Skeletal muscle tissue (tissue), 4 donors: ENCODE measurements around the gene CEP128. TPM values are rescaled to one million over a fixed set of nuclear protein-coding genes. Genes with fewer than 3 reads are reported as not detected.

ENCODE experiments used
- H3K27ac ChIP-seq: one replicate; pipeline ENCODE4 v1.7.0; 2013; ENCODE audit warnings: mild to moderate bottlenecking, low read depth, low read length, inconsistent platforms
- H3K27me3 ChIP-seq, 3 donors: one replicate each; pipeline ENCODE4 v1.7.0; 2013; ENCODE audit warnings: low read length in 3 of 3; ENCODE audit not compliant: control insufficient read depth in 3 of 3, insufficient read depth in 3 of 3
- H3K36me3 ChIP-seq, 3 donors: one replicate each; pipeline ENCODE4 v1.7.0; 2013; ENCODE audit warnings: low read length in 3 of 3; ENCODE audit not compliant: control insufficient read depth in 3 of 3, insufficient read depth in 3 of 3
- H3K4me1 ChIP-seq, 3 donors: one replicate each; pipeline ENCODE4 v1.7.0; 2013; ENCODE audit warnings: low read length in 3 of 3, mild to moderate bottlenecking in 3 of 3; ENCODE audit not compliant: control insufficient read depth in 3 of 3, insufficient read depth in 3 of 3
- H3K4me3 ChIP-seq, 3 donors: one replicate each; pipeline ENCODE4 v1.7.0; 2013; ENCODE audit warnings: low read length in 3 of 3
- H3K9ac ChIP-seq, 3 donors: one replicate each; pipeline ENCODE4 v1.7.0; 2013; ENCODE audit warnings: low read length in 3 of 3, mild to moderate bottlenecking in 3 of 3, moderate library complexity in 2 of 3, low read depth in 1 of 3
- H3K9me3 ChIP-seq, 3 donors: one replicate each; pipeline ENCODE4 v1.7.0; 2013; ENCODE audit warnings: low read length in 3 of 3; ENCODE audit not compliant: control insufficient read depth in 3 of 3
- total RNA-seq: library from RNA; depleted of rRNA; stranded (reverse); fragments of >200 nt; gene quantifications from one replicate; pipeline ENCODE4 v1.2.3, GENCODE V29; 2014
- donor health status: Osteomylitis.

The CEP128 gene
- total RNA-seq, 1 donor from 2014 or later, result 6.8 TPM

DNA sequence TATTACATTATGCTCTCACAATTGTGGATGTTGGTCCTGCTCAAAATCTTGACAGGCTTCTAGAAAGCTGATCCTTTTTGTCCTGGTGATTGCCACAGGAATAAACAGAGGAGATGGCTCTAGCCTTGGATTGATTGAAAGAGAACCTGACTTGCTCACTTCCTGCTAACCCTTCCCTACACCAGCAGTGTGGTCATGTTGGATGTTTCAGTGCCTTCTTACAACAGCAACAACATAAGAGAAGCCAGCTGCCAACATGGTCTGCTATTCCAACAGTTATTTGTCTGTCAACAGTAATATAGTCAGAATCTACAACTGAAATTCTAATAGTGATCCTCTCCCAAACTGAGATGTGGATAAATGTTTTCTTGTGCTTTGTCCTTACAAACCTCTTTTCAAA is 418.6 kb downstream of the CEP128 start:
- Histone ChIP-seq H3K36me3 (no peaks in the 10 kb centered on the region), H3K4me3 (no peak overlapping the region), H3K9ac (no peak overlapping the region), H3K27ac (no peak overlapping the region), H3K9me3 (no peaks in the 10 kb centered on the region), H3K27me3 (no peaks in the 10 kb centered on the region), H3K4me1 (no peaks in the 10 kb centered on the region)

DNA sequence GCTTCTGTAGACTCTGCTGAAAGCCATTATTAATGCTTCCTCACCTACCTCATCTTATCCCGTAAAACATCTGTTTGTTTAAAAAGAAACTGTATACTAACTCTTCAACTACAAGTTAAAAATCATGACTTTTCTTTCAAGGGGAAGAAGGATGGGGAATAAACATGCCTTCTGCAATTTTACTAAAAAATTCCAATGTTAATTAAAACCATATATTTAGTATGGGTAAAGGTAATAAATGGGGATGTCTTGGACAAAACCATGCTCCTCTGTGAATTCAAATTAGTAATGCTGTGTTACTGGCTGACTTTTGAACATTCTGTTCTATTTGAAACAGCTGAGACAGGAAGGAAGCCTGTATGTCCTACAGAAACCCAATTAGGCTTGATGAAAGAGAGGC is 419.1 kb downstream of the CEP128 start:
- Histone ChIP-seq H3K36me3 (peaks cover 0 to 2% (median 0%) of the 10 kb centered on the region in 3 donors), H3K9me3 (no peaks in the 10 kb centered on the region), H3K27ac (no peak overlapping the region), H3K4me1 (no peaks in the 10 kb centered on the region), H3K9ac (no peak overlapping the region), H3K27me3 (no peaks in the 10 kb centered on the region), H3K4me3 (no peak overlapping the region)

DNA sequence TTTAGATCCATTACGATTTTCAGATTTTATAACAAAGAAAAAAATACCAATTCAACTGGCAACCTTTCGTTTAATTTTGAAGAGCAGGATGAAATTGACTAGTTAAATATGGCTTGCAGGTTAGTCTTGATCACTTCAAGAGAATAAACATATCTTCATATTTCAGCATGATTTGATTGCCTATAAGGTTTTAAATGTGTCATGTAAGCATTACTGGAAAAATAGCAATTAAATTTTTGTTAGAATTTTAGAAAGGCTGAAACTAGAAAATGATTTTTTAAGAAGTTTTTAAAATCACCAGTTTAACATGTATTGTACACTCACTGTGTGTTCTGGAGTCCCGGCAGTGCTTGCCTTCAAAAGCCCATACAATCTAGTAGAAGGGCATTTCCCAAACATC is 420.1 kb downstream of the CEP128 start:
- no peak overlapping the region for H3K4me3 ChIP-seq
- no peaks in the 10 kb centered on the region for H3K27me3 ChIP-seq
- H3K9ac ChIP-seq, result no peak overlapping the region
- no peak overlapping the region for H3K27ac ChIP-seq
- H3K9me3 ChIP-seq, result no peaks in the 10 kb centered on the region
- H3K36me3 ChIP-seq, result peaks cover 0 to 2% (median 0%) of the 10 kb centered on the region in 3 donors
- no peaks in the 10 kb centered on the region for H3K4me1 ChIP-seq

DNA sequence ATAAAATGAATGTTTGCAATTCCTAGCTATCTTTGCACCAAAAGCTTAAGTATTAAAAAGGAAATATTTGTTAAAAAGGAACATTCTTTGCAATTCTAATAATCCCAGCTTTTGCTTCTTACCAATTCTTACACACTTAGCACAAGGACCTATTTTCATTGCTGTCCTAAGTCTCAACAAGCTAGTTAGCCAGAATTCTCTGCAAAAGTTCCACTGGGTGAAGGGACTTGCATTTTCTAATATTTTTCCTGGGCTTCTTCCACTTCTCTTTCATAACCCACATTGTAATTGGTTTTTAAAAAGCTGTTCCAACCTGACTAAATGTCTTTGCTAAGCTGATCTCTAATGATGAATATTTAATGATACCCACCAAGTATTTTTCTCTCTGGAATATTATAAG is 422.5 kb downstream of the CEP128 start:
- H3K4me3 ChIP-seq, result no peak overlapping the region
- H3K4me1 ChIP-seq, result no peaks in the 10 kb centered on the region
- H3K9me3 ChIP-seq, result no peaks in the 10 kb centered on the region
- no peak overlapping the region for H3K9ac ChIP-seq
- H3K27me3 ChIP-seq, result no peaks in the 10 kb centered on the region
- peaks cover 0 to 8% (median 5%) of the 10 kb centered on the region in 3 donors for H3K36me3 ChIP-seq
- H3K27ac ChIP-seq, result no peak overlapping the region

DNA sequence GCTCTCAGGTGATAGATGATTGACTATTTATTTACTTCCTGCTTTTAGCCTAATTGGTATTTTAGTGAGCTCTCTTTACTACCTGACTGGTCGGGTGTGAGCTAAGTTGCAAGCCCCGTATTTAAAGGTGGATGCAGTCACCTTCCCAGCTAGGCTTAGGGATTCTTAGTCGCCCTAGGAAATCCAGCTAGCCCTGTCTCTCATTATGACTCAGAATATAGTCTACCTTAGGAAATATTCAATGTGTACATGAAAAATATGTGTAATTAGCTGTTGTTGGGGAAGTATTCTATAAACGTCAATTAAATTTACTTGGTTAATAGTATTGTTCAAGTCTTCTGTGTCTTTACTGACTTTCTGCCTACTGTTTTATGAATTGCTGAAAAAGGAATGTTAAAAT is 423.4 kb downstream of the CEP128 start:
- Histone ChIP-seq H3K9me3 (no peaks in the 10 kb centered on the region), H3K27ac (no peak overlapping the region), H3K4me3 (no peak overlapping the region), H3K27me3 (no peaks in the 10 kb centered on the region), H3K9ac (no peak overlapping the region), H3K4me1 (no peaks in the 10 kb centered on the region), H3K36me3 (peaks cover 0 to 8% (median 5%) of the 10 kb centered on the region in 3 donors)

DNA sequence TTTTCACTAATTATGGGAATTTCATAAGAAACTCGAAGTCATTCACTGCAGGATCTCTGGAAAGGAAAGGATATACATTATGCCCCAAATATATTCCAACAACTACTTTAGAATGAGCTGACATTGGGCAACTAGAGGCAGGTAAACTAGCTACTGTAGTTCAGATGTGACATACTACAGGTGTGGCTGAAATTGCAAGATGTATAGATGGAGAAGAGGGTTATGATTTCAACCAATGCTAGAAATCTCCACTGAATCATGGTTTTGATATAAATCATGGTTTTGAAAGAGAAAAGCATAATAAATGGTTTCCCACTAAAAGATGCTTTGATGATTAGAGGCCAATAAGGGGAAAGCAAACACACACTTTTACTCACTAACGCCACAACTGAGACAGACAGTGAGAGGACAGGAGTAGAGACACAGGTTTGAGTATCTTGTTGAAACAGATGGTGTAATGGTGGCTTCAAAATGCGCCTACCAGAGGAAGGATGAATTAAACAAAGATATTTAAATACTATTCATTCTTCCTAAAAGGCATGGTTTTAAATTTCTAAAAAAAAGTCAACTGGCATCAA is 434.2 kb downstream of the CEP128 start:
- no peak overlapping the region for H3K9ac ChIP-seq
- H3K27ac ChIP-seq, result no peak overlapping the region
- H3K4me3 ChIP-seq, result no peak overlapping the region
- H3K9me3 ChIP-seq, result no peaks in the 10 kb centered on the region
- no peaks in the 10 kb centered on the region for H3K4me1 ChIP-seq
- H3K36me3 ChIP-seq, result peaks cover 0 to 3% (median 0%) of the 10 kb centered on the region in 3 donors
- no peaks in the 10 kb centered on the region for H3K27me3 ChIP-seq

DNA sequence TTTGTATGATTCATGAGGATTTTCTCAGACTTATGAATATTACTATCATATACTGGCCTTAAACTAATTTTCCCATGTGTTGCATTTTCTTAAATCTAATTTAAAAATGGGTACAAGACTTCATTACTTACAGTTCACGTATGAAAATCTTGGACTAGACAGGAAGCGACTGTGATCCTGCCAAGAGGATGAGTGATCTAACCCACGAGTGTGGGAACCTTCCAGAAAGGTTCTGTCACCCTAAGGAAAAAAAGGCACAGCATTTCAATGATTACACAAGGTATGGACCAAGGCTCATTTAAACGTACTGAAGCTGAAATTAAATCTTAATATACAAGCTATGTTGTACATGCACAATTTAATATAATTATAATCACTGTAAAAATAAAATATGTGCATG is 436.8 kb downstream of the CEP128 start:
- peaks cover 0 to 3% (median 0%) of the 10 kb centered on the region in 3 donors for H3K36me3 ChIP-seq
- H3K27ac ChIP-seq, result no peak overlapping the region
- H3K27me3 ChIP-seq, result no peaks in the 10 kb centered on the region
- no peaks in the 10 kb centered on the region for H3K9me3 ChIP-seq
- no peak overlapping the region for H3K4me3 ChIP-seq
- no peaks in the 10 kb centered on the region for H3K4me1 ChIP-seq
- no peak overlapping the region for H3K9ac ChIP-seq

DNA sequence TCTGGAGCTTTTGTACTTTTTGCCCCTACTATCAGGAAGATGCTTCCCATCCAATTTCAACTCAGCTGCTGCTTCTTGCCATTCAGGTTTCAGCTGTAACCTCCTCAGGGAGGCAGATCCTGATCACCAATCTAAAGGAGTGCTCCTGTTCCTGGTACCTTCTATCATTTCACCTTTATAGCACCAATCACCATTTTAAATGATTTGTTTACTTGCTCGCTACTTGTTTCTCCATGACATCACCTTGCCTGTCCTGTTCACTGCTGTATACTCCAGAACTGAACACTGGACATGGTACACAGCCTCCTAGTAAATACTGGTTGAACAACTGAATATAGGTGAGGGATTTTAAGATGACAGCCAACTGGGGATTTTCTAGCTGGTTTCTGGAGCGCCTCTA is 443.0 kb downstream of the CEP128 start:
- Histone ChIP-seq H3K4me1 (no peaks in the 10 kb centered on the region), H3K27ac (no peak overlapping the region), H3K9ac (no peak overlapping the region), H3K27me3 (no peaks in the 10 kb centered on the region), H3K9me3 (no peaks in the 10 kb centered on the region), H3K4me3 (no peak overlapping the region), H3K36me3 (no peaks in the 10 kb centered on the region)

DNA sequence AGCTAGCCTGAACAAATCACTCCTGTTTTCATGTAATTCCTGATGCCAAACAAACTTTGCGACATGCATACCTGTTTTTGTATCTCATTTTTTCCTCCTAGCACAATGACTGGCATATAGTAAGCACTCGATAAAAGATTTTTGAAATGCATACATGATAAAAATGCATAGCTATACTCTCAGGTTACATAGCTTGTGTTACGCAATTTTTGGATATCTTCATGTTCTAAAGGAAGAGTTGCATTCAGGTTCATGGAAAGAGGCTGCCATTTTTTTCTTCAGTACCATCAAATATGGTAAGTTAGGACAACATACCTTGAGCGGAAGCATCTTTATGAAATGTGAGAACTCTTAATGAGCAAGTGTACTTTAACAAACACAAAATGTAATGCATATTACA is 445.4 kb downstream of the CEP128 start:
- H3K4me1 ChIP-seq, result peaks cover 0 to 8% (median 3%) of the 10 kb centered on the region in 3 donors
- no peaks in the 10 kb centered on the region for H3K27me3 ChIP-seq
- no peaks in the 10 kb centered on the region for H3K36me3 ChIP-seq
- H3K9me3 ChIP-seq, result no peaks in the 10 kb centered on the region
- H3K27ac ChIP-seq, result no peak overlapping the region
- no peak overlapping the region for H3K9ac ChIP-seq
- no peak overlapping the region for H3K4me3 ChIP-seq

DNA sequence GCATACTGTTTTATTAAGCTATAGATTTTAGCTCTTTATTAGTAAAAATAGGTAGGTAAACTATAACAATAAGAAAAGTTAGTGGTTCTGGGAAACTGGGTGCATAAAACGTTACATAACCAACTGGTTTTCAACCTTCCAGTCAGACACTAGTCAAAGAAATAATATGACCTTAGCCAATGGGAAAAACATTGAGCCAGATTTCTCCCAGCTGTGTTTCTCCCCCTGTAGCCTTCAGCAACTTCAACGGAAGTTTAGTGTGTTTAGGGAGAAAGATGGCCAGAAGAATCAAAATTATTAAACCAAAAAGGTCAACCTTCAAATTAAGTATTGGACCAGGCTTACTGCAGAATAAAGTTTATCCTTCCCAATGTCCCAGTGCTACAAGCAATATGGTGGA is 446.8 kb downstream of the CEP128 start:
- no peak overlapping the region for H3K4me3 ChIP-seq
- peaks cover 0 to 11% (median 3%) of the 10 kb centered on the region in 3 donors for H3K4me1 ChIP-seq
- H3K9me3 ChIP-seq, result no peaks in the 10 kb centered on the region
- H3K9ac ChIP-seq, result no peak overlapping the region
- H3K27me3 ChIP-seq, result no peaks in the 10 kb centered on the region
- no peaks in the 10 kb centered on the region for H3K36me3 ChIP-seq
- no peak overlapping the region for H3K27ac ChIP-seq
